Measurements from ENCODE around the gene HLCS. TPM values are rescaled to one million over a fixed set of nuclear protein-coding genes. Genes with fewer than 3 reads are reported as not detected.

The HLCS gene
- total and polyA plus RNA-seq, 2 donors (not counting 3 experiments of a cell fraction or from before 2014, with no cell fraction given), result 6.7 to 17.2 TPM

DNA sequence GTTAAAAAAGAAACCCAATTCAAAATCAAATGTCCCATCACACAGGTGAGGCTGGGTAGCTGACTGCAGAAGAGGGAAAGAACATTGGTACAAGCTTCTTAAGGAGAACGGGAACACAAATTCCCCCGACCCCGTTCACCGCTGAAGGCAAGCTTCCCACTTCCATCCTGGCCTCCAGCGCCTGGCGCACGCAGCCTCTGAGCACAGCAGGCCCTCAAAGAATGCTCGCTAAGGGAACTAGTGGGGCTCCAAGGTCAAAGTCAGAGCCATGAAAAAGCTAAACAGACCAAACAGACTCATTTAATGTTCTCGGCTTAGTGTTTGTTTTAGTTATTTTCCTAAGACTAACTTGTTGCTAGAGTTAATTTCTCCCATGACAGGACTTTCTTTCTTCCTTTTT, 203.8 kb downstream of the HLCS start:
- no peaks in the 10 kb centered on the region for H3K27me3 ChIP-seq (ENCODE audit: control insufficient read depth in 2 of 2, insufficient read depth in 2 of 2, low read length in 2 of 2)
- intact Hi-C loops (cut with micrococcal nuclease) (no loop called here), dilution Hi-C loops (cut with MboI; ENCODE audit: extremely low pct_ligation_motif_present, low sequenced_read_pairs) (no loop called here)
- H3K36me3 ChIP-seq (ENCODE audit: control insufficient read depth in 2 of 2, extremely low read depth in 1 of 2, insufficient read depth in 2 of 2, low read length in 2 of 2), result no peaks in the 10 kb centered on the region
- no peak overlapping the region for H3K4me2 ChIP-seq (ENCODE audit: insufficient read depth, low read length)
- no peaks in the 10 kb centered on the region for H3K79me2 ChIP-seq (ENCODE audit: control insufficient read depth, insufficient read depth, low read length)
- FAIRE-seq (no peak), DNase-seq (ENCODE audit: low read depth, low spot score) (no peak)
- TF ChIP-seq POLR2AphosphoS5 (IDR thresholded peaks at IDR 0.05; ENCODE audit: insufficient read depth, low read depth, low read length) (no peak), FOS (IDR thresholded peaks at IDR 0.05; ENCODE audit: borderline replicate concordance, insufficient read depth, low read length) (no peak), POLR2A (IDR thresholded peaks at IDR 0.05; ENCODE audit: low read depth, low read length) (no peak)
- TF ChIP-seq, protein P1, sequence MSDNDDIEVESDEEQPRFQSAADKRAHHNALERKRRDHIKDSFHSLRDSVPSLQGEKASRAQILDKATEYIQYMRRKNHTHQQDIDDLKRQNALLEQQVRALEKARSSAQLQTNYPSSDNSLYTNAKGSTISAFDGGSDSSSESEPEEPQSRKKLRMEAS (IDR thresholded peaks at IDR 0.05; ENCODE audit: insufficient read depth, insufficient read length), result no peak
- POLR2A ChIA-PET, result no interaction called here
- H3K4me1 ChIP-seq (ENCODE audit: control insufficient read depth, extremely low read depth, insufficient read depth, low read length), result no peaks in the 10 kb centered on the region
- H2AFZ ChIP-seq (ENCODE audit: low read depth, low read length), result no peak overlapping the region
- CTCF ChIA-PET, result interaction anchor here (0.9 to 3.2 kb wide), 5 partner anchors 10 to 155 kb away, joined by 3 to 11 read pairs (median 5); no protein-coding TSS in a partner anchor
- no peak overlapping the region for H3K27ac ChIP-seq (ENCODE audit: insufficient read depth, low read depth, low read length)
- H3K9me1 ChIP-seq (replicated peaks; ENCODE audit: control insufficient read depth, extremely low read depth, insufficient read depth, low read length), result no peaks in the 10 kb centered on the region
- H3K9ac ChIP-seq (replicated peaks; ENCODE audit: extremely low read depth, insufficient read depth, low read length), result no peak overlapping the region
- no TSS peak for BruUV-seq (replicated peaks)
- no peaks in the 10 kb centered on the region for H4K20me1 ChIP-seq (replicated peaks; ENCODE audit: control insufficient read depth, extremely low read depth, insufficient read depth, low read length)
- H3K4me3 ChIP-seq (replicated peaks in 1 of 3; ENCODE audit: insufficient read depth in 1 of 3, low read depth in 1 of 3, low read length in 3 of 3), result no peak overlapping the region
- no peaks in the 10 kb centered on the region for H3K9me3 ChIP-seq (replicated peaks; ENCODE audit: control insufficient read depth, insufficient read depth, low read length)

DNA sequence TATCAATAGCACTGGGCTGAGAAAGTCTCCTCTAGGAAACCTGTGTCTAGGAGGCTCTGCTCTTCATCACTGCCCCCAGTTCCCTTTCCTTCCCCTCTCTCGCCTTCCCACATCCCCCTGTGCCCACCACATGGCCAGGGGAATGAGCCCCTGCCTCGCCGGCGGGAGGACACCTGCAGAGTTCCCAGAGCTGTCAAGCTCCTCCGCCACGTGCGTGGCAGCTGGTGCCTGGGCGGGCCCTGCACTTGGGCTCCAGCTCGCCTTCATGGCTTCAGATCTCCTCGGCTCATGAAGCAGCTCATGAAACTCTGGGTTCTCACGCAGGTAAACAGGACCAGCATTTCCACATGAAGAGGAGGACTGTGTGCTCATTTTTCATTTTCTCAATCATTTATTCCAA, 204.8 kb downstream of the HLCS start:
- intact Hi-C loops (cut with micrococcal nuclease) (no loop called here), dilution Hi-C loops (cut with MboI; ENCODE audit: extremely low pct_ligation_motif_present, low sequenced_read_pairs) (no loop called here)
- Histone ChIP-seq H3K9ac (replicated peaks; ENCODE audit: extremely low read depth, insufficient read depth, low read length) (no peak overlapping the region), H3K4me2 (ENCODE audit: insufficient read depth, low read length) (no peak overlapping the region), H4K20me1 (replicated peaks; ENCODE audit: control insufficient read depth, extremely low read depth, insufficient read depth, low read length) (no peaks in the 10 kb centered on the region), H3K79me2 (ENCODE audit: control insufficient read depth, insufficient read depth, low read length) (no peaks in the 10 kb centered on the region), H3K9me3 (replicated peaks; ENCODE audit: control insufficient read depth, insufficient read depth, low read length) (no peaks in the 10 kb centered on the region), H2AFZ (ENCODE audit: low read depth, low read length) (no peak overlapping the region), H3K9me1 (replicated peaks; ENCODE audit: control insufficient read depth, extremely low read depth, insufficient read depth, low read length) (no peaks in the 10 kb centered on the region), H3K27me3 (ENCODE audit: control insufficient read depth in 2 of 2, insufficient read depth in 2 of 2, low read length in 2 of 2) (no peaks in the 10 kb centered on the region), H3K4me1 (ENCODE audit: control insufficient read depth, extremely low read depth, insufficient read depth, low read length) (no peaks in the 10 kb centered on the region), H3K4me3 (replicated peaks in 1 of 3; ENCODE audit: insufficient read depth in 1 of 3, low read depth in 1 of 3, low read length in 3 of 3) (no peak overlapping the region), H3K27ac (ENCODE audit: insufficient read depth, low read depth, low read length) (no peak overlapping the region), H3K36me3 (ENCODE audit: control insufficient read depth in 2 of 2, extremely low read depth in 1 of 2, insufficient read depth in 2 of 2, low read length in 2 of 2) (no peaks in the 10 kb centered on the region)
- DNase-seq (ENCODE audit: low read depth, low spot score) (no peak), FAIRE-seq (no peak)
- POLR2A ChIA-PET, result no interaction called here
- CTCF ChIA-PET, result interaction anchor here (1.1 to 3.2 kb wide), 3 partner anchors 14 to 132 kb away, joined by 3 to 11 read pairs (median 4); no protein-coding TSS in a partner anchor
- BruUV-seq (replicated peaks), result no TSS peak
- no peak for TF ChIP-seq POLR2A (IDR thresholded peaks at IDR 0.05; ENCODE audit: low read depth, low read length)
- no peak for TF ChIP-seq EZH2 (IDR thresholded peaks at IDR 0.05; ENCODE audit: borderline replicate concordance, low read depth, low read length, severe bottlenecking)
- TF ChIP-seq, protein P2, sequence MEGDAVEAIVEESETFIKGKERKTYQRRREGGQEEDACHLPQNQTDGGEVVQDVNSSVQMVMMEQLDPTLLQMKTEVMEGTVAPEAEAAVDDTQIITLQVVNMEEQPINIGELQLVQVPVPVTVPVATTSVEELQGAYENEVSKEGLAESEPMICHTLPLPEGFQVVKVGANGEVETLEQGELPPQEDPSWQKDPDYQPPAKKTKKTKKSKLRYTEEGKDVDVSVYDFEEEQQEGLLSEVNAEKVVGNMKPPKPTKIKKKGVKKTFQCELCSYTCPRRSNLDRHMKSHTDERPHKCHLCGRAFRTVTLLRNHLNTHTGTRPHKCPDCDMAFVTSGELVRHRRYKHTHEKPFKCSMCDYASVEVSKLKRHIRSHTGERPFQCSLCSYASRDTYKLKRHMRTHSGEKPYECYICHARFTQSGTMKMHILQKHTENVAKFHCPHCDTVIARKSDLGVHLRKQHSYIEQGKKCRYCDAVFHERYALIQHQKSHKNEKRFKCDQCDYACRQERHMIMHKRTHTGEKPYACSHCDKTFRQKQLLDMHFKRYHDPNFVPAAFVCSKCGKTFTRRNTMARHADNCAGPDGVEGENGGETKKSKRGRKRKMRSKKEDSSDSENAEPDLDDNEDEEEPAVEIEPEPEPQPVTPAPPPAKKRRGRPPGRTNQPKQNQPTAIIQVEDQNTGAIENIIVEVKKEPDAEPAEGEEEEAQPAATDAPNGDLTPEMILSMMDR (IDR thresholded peaks at IDR 0.05; ENCODE audit: extremely low read depth in 1 of 2, insufficient read depth in 1 of 2, low read depth in 1 of 2, low read length in 2 of 2), result no peak
- no peak for TF ChIP-seq POLR2AphosphoS5 (IDR thresholded peaks at IDR 0.05; ENCODE audit: insufficient read depth, low read depth, low read length)
- no peak for TF ChIP-seq MYC (IDR thresholded peaks at IDR 0.05; ENCODE audit: low read depth, low read length)
- no peak for TF ChIP-seq JUN (IDR thresholded peaks at IDR 0.05; ENCODE audit: borderline replicate concordance, insufficient read depth, insufficient read length, low read depth)
- no peak for TF ChIP-seq GATA2 (IDR thresholded peaks at IDR 0.05; ENCODE audit: insufficient read depth, insufficient read length, low read depth, low read length)
- no peak for TF ChIP-seq FOS (IDR thresholded peaks at IDR 0.05; ENCODE audit: borderline replicate concordance, insufficient read depth, low read length)

All from endothelial cell of umbilical vein (primary cell).